Frontal cortex (tissue), 4 donors: ENCODE measurements around the gene MVK. TPM values are rescaled to one million over a fixed set of nuclear protein-coding genes. Genes with fewer than 3 reads are reported as not detected.

Experiments
- DNase-seq, 2 donors: peaks; one replicate each; pipeline ENCODE4 v3.0.0; 2012; ENCODE audit warnings: low spot score in 2 of 2
- FAIRE-seq: peaks from 2 replicates; lab custom pipeline; 2012; peaks lifted over from hg19 to GRCh38; lab: Jason Lieb, UNC
- total RNA-seq: library from RNA; depleted of rRNA; stranded (reverse); fragments of >200 nt; gene quantifications from one replicate; pipeline ENCODE4 v1.2.3, GENCODE V29; 2014
- donor health status: control.
- donor health status: control.
- donor health status: control.

The MVK gene
- total RNA-seq, 1 donor from 2014 or later: 14.3 TPM

DNA sequence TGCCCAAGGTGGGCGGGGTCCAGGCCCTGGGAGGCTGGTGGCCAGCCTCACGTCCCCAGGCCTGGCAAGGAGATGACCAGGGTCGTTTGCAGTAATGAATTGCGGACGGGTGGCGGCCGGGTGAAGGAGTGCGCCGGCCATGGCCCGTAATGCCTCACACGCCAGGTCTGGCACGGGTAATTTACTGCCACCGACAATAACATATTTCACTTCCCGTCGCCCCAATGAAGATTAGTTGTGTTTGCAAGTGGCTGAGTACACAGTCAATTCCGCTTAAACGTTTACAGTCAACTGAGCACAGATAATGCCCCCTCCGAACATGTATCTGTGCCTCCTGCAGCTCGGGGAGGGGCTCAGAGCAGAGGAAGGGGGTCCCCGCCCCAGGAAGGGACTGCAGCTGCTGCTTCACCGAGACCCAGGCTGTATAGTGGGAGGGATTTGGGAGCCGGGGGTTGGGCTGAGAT lies 48.3 kb downstream of the MVK start:
- FAIRE-seq: no peak
- no peak for DNase-seq

GRCh38 chr12:109624467-109624866 lies 50.9 kb downstream of the MVK start:
- no peak for FAIRE-seq
- DNase-seq: no peak

GRCh38 chr12:109625131-109625559 lies 51.6 kb downstream of the MVK start:
- DNase-seq (peak; percentile 52 to 65), FAIRE-seq (no peak)

- DNase-seq: no peak
- FAIRE-seq: no peak
These were observed 52.3 kb downstream of the MVK start for GRCh38 chr12:109625749-109626377.

DNA sequence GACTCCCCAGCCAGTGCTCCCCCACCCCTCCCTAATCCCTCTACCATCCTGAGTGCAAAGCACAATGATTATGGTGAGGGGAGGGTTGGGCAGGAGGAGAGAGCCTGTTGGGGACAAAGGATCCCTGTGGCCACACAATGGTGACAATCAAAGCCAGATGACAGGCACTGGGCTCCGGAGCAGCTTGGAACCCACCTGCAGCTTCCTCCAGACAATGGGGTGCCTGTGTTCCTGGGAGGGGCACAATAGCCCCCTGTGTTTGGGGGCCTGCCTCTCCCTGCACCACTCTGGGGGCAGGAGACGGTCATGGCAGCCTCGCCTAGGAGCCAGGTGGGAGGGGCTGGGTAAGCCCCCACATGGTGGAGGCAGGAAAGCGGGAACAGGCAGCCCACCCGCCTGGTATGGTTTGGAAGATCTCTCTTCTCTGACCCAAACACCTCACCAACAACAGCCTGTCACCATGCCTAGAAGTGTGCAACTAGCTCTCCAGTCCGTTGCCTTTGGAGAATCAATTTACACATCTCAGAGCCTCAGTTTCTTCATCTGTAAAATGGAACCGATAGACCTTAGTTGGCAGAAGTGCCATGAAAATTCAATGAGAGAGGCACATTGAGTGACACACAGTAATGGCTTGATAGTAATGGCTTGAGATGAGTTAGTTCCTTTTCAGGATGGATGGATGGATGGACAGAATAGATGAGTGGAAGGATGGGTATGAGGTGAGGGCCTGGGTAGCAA lies 53.0 kb downstream of the MVK start:
- FAIRE-seq (no peak), DNase-seq (no peak)

DNA sequence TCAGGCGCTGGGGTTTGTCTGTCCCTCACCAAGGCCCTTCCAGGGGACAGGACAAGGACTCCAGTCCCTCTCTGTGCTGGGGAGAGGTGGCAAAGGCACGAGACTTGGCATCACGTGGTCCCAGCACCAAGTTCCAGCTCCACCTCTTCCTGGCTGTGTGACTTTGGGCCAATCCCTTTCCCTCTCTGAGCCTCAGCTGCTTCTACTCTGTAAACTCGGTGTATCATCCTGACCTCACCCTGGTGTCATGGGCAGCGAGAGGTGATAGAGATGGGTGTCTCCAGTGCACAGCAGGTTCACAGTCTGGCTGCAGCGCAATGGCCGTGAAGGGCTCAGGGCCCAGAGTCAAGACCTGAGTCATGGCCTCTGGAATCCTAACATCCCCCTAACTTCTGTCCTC lies 54.0 kb downstream of the MVK start:
- no peak for DNase-seq
- FAIRE-seq: no peak

DNA sequence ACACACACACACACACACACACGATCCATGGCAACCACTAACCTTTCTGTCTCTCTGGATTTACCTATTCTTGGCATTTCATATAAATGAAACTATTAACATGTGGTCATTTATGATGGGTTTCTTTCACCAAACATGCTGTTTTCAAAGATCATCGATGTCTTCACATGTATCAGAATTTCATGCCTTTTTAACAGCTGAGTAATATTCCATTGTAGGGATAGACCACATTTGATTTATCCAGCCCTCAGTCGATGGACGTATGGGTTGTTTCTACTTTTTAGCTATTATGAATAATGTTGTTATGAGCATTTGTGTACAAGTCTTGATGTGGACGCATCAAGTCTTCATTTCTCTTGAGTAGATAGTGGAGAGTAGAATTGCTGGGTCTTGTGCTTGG lies 56.5 kb downstream of the MVK start:
- DNase-seq: no peak
- no peak for FAIRE-seq

- DNase-seq (no peak), FAIRE-seq (no peak)
These were observed 57.2 kb downstream of the MVK start for GRCh38 chr12:109630815-109631214.

- DNase-seq (no peak), FAIRE-seq (no peak)
These were observed 57.7 kb downstream of the MVK start for GRCh38 chr12:109631302-109631701.

DNA sequence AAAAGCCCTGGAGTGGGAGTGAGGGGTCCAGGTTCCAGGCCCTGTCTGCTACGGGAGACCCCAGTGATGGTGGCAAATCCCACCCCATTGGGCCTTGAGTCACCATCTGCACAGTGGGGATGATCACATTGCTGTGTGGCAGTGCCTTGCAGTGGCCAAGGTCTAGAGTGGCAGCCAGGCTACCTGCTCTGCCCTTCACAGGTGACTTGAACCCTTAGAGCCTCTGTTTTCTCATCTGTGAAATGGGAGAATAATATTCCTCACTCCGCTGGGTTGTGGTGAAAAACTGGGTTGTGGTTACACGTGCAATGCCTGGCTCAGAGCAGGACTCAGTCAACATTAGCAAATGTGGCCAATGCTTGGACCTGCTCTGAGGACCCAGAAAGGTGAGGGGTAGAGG lies 58.2 kb downstream of the MVK start:
- no peak for DNase-seq
- FAIRE-seq: no peak

DNA sequence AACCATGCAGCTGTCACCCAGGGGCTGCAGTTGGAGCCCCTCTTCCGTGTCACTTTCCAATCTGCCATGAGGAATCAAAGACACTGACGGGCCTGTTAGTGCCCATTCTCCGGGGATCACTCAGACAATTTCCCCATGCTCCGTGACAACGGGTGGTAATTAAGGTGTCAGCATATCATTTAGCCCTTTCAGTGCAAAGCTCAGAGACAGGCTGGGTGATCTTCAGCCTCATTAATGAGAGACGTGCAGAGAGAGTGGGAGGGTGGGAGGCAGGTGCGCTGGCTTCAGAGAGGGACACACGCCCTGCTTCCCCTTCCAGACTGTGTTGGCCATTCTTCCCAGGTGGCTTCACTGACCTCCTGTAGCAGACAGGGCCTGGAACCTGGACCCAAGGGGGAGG lies 58.7 kb downstream of the MVK start:
- no peak for FAIRE-seq
- DNase-seq: no peak

GRCh38 chr12:109635717-109636116 lies 62.1 kb downstream of the MVK start:
- DNase-seq (no peak), FAIRE-seq (no peak)

- DNase-seq (no peak), FAIRE-seq (no peak)
These were observed 63.8 kb downstream of the MVK start for GRCh38 chr12:109637348-109637747.

GRCh38 chr12:109637996-109638395 lies 64.4 kb downstream of the MVK start:
- FAIRE-seq: no peak
- DNase-seq: no peak

- DNase-seq (no peak), FAIRE-seq (no peak)
These were observed 65.1 kb downstream of the MVK start for GRCh38 chr12:109638735-109639134.

GRCh38 chr12:109639151-109639872 lies 65.7 kb downstream of the MVK start:
- DNase-seq (no peak), FAIRE-seq (no peak)

GRCh38 chr12:109640961-109641360 lies 67.4 kb downstream of the MVK start:
- no peak for FAIRE-seq
- no peak for DNase-seq

GRCh38 chr12:109641422-109641821 lies 67.8 kb downstream of the MVK start:
- DNase-seq (no peak), FAIRE-seq (no peak)

GRCh38 chr12:109642506-109643132 lies 69.0 kb downstream of the MVK start:
- DNase-seq: no peak
- FAIRE-seq: no peak

DNA sequence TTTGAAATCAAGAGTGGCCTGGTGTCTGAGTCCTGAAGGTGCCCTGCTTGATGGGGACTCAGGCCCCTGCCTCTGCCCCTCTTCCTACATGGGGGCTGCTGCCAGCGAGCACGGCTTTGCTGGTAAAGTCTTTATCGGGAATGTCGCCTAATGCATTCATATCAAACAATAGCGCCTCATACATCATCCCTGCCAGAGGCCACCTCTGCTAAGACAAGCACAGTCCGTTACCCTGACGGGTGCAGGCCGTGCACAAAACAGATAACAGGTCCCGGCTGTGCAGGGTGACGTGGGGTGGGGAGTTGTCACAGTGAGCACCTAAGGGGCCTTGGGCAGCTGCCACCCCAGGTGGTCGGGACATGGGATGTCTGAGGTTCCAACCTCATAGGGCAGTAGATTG lies 71.6 kb downstream of the MVK start:
- no peak for FAIRE-seq
- no peak for DNase-seq

- no peak for DNase-seq
- FAIRE-seq: no peak
These were observed 72.1 kb downstream of the MVK start for GRCh38 chr12:109645708-109646107.
